ENCODE results near the gene PALMD.

PALMD gene

GRCh38 chr1:99650773-99651437 lies 5.0 kb downstream of the PALMD start:
- in situ Hi-C loops (cut with HindIII; ENCODE audit: low pct_ligation_motif_present, low pct_unique_long_range_greater_than_20kb, low sequenced_read_pairs): no loop called here
- DNase-seq: no peak

- in situ Hi-C loops (cut with HindIII; ENCODE audit: low pct_ligation_motif_present, low pct_unique_long_range_greater_than_20kb, low sequenced_read_pairs): no loop called here
- no peak for DNase-seq
Observed at GRCh38 chr1:99652881-99653281, 7.0 kb downstream of the PALMD start.

GRCh38 chr1:99655376-99655775 lies 9.5 kb downstream of the PALMD start:
- DNase-seq: no peak
- in situ Hi-C loops (cut with HindIII; ENCODE audit: low pct_ligation_motif_present, low pct_unique_long_range_greater_than_20kb, low sequenced_read_pairs): no loop called here

GRCh38 chr1:99656701-99657100 lies 10.8 kb downstream of the PALMD start:
- in situ Hi-C loops (cut with HindIII; ENCODE audit: low pct_ligation_motif_present, low pct_unique_long_range_greater_than_20kb, low sequenced_read_pairs): no loop called here

GRCh38 chr1:99657213-99658030 lies 11.5 kb downstream of the PALMD start:
- in situ Hi-C loops (cut with HindIII; ENCODE audit: low pct_ligation_motif_present, low pct_unique_long_range_greater_than_20kb, low sequenced_read_pairs): no loop called here
- DNase-seq: no peak

More at GRCh38 chr1:99656701-99657100, 10.8 kb downstream of the PALMD start:
- DNase-seq: no peak

- DNase-seq: no peak
- in situ Hi-C loops (cut with HindIII; ENCODE audit: low pct_ligation_motif_present, low pct_unique_long_range_greater_than_20kb, low sequenced_read_pairs): no loop called here
Observed at GRCh38 chr1:99658031-99658290, 12.0 kb downstream of the PALMD start.

- DNase-seq: no peak
- in situ Hi-C loops (cut with HindIII; ENCODE audit: low pct_ligation_motif_present, low pct_unique_long_range_greater_than_20kb, low sequenced_read_pairs): no loop called here
Observed at GRCh38 chr1:99659755-99660210, 13.9 kb downstream of the PALMD start.

- no peak for DNase-seq
- in situ Hi-C loops (cut with HindIII; ENCODE audit: low pct_ligation_motif_present, low pct_unique_long_range_greater_than_20kb, low sequenced_read_pairs): no loop called here
Observed at GRCh38 chr1:99660496-99660895, 14.6 kb downstream of the PALMD start.

GRCh38 chr1:99661780-99662179 lies 15.9 kb downstream of the PALMD start:
- no peak for DNase-seq
- in situ Hi-C loops (cut with HindIII; ENCODE audit: low pct_ligation_motif_present, low pct_unique_long_range_greater_than_20kb, low sequenced_read_pairs): no loop called here

- DNase-seq: no peak
- in situ Hi-C loops (cut with HindIII; ENCODE audit: low pct_ligation_motif_present, low pct_unique_long_range_greater_than_20kb, low sequenced_read_pairs): no loop called here
Observed at GRCh38 chr1:99662539-99663080, 16.7 kb downstream of the PALMD start.

- DNase-seq: no peak
- in situ Hi-C loops (cut with HindIII; ENCODE audit: low pct_ligation_motif_present, low pct_unique_long_range_greater_than_20kb, low sequenced_read_pairs): no loop called here
Observed at GRCh38 chr1:99663501-99663900, 17.6 kb downstream of the PALMD start.

- in situ Hi-C loops (cut with HindIII; ENCODE audit: low pct_ligation_motif_present, low pct_unique_long_range_greater_than_20kb, low sequenced_read_pairs): no loop called here
Observed at GRCh38 chr1:99665212-99665611, 19.3 kb downstream of the PALMD start.

GRCh38 chr1:99669376-99669775 lies 23.5 kb downstream of the PALMD start:
- no peak for DNase-seq
- in situ Hi-C loops (cut with HindIII; ENCODE audit: low pct_ligation_motif_present, low pct_unique_long_range_greater_than_20kb, low sequenced_read_pairs): no loop called here

More at GRCh38 chr1:99665212-99665611, 19.3 kb downstream of the PALMD start:
- no peak for DNase-seq

GRCh38 chr1:99669821-99670220 lies 23.9 kb downstream of the PALMD start:
- in situ Hi-C loops (cut with HindIII; ENCODE audit: low pct_ligation_motif_present, low pct_unique_long_range_greater_than_20kb, low sequenced_read_pairs): no loop called here

GRCh38 chr1:99670583-99670982 lies 24.7 kb downstream of the PALMD start:
- in situ Hi-C loops (cut with HindIII; ENCODE audit: low pct_ligation_motif_present, low pct_unique_long_range_greater_than_20kb, low sequenced_read_pairs): no loop called here
- no peak for DNase-seq

More at GRCh38 chr1:99669821-99670220, 23.9 kb downstream of the PALMD start:
- DNase-seq: no peak

- in situ Hi-C loops (cut with HindIII; ENCODE audit: low pct_ligation_motif_present, low pct_unique_long_range_greater_than_20kb, low sequenced_read_pairs): no loop called here
- no peak for DNase-seq
Observed at GRCh38 chr1:99672038-99672437, 26.1 kb downstream of the PALMD start.

GRCh38 chr1:99672530-99673213 lies 26.8 kb downstream of the PALMD start:
- in situ Hi-C loops (cut with HindIII; ENCODE audit: low pct_ligation_motif_present, low pct_unique_long_range_greater_than_20kb, low sequenced_read_pairs): no loop called here
- DNase-seq: no peak

GRCh38 chr1:99673315-99673714 lies 27.4 kb downstream of the PALMD start:
- DNase-seq: no peak
- in situ Hi-C loops (cut with HindIII; ENCODE audit: low pct_ligation_motif_present, low pct_unique_long_range_greater_than_20kb, low sequenced_read_pairs): no loop called here

Data from ACHN (cell line).